ENCODE results near the gene ARHGAP24.

DNA sequence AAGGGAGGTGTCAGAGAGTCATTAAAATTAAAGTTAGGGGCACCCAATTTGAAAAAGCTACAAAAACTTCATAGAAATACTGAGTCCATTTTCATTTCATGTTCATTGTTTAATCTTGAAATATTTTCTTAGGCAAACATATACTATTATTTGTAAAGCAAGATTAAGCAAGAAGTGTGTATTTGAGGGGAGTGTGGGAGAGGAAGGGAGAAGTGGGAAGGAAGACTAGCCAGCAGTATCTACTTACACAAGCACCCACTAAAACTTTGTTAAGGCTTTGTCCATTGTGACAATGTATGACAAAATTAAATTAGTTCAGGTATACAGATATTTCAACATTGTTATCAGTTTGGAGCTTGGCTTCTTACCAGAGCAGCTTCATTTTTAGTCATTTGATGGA is 222.9 kb downstream of the ARHGAP24 start:
- TF ChIP-seq, protein P1, sequence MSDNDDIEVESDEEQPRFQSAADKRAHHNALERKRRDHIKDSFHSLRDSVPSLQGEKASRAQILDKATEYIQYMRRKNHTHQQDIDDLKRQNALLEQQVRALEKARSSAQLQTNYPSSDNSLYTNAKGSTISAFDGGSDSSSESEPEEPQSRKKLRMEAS (IDR thresholded peaks at IDR 0.05): no peak
- TF ChIP-seq, protein P2, sequence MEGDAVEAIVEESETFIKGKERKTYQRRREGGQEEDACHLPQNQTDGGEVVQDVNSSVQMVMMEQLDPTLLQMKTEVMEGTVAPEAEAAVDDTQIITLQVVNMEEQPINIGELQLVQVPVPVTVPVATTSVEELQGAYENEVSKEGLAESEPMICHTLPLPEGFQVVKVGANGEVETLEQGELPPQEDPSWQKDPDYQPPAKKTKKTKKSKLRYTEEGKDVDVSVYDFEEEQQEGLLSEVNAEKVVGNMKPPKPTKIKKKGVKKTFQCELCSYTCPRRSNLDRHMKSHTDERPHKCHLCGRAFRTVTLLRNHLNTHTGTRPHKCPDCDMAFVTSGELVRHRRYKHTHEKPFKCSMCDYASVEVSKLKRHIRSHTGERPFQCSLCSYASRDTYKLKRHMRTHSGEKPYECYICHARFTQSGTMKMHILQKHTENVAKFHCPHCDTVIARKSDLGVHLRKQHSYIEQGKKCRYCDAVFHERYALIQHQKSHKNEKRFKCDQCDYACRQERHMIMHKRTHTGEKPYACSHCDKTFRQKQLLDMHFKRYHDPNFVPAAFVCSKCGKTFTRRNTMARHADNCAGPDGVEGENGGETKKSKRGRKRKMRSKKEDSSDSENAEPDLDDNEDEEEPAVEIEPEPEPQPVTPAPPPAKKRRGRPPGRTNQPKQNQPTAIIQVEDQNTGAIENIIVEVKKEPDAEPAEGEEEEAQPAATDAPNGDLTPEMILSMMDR (IDR thresholded peaks at IDR 0.05 in 2 of 3, conservative IDR thresholded peaks at IDR 0.05 in 1 of 3; ENCODE audit: borderline replicate concordance in 1 of 3, insufficient read depth in 1 of 3, low read depth in 2 of 3, low read length in 2 of 3): no peak
- TF ChIP-seq POLR2A (IDR thresholded peaks at IDR 0.05; ENCODE audit: borderline replicate concordance, extremely low read depth, insufficient read depth, insufficient read length) (no peak), ZFX (IDR thresholded peaks at IDR 0.05) (no peak), YY1 (IDR thresholded peaks at IDR 0.05; ENCODE audit: extremely low read depth, insufficient replicate concordance, low read depth, low read length) (no peak), POLR2AphosphoS5 (IDR thresholded peaks at IDR 0.05; ENCODE audit: low read depth, low read length) (no peak), EGR1 (IDR thresholded peaks at IDR 0.05; ENCODE audit: low read depth) (no peak)
- TF ChIP-seq, protein P3, sequence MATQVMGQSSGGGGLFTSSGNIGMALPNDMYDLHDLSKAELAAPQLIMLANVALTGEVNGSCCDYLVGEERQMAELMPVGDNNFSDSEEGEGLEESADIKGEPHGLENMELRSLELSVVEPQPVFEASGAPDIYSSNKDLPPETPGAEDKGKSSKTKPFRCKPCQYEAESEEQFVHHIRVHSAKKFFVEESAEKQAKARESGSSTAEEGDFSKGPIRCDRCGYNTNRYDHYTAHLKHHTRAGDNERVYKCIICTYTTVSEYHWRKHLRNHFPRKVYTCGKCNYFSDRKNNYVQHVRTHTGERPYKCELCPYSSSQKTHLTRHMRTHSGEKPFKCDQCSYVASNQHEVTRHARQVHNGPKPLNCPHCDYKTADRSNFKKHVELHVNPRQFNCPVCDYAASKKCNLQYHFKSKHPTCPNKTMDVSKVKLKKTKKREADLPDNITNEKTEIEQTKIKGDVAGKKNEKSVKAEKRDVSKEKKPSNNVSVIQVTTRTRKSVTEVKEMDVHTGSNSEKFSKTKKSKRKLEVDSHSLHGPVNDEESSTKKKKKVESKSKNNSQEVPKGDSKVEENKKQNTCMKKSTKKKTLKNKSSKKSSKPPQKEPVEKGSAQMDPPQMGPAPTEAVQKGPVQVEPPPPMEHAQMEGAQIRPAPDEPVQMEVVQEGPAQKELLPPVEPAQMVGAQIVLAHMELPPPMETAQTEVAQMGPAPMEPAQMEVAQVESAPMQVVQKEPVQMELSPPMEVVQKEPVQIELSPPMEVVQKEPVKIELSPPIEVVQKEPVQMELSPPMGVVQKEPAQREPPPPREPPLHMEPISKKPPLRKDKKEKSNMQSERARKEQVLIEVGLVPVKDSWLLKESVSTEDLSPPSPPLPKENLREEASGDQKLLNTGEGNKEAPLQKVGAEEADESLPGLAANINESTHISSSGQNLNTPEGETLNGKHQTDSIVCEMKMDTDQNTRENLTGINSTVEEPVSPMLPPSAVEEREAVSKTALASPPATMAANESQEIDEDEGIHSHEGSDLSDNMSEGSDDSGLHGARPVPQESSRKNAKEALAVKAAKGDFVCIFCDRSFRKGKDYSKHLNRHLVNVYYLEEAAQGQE (IDR thresholded peaks at IDR 0.05; ENCODE audit: low read depth): no peak
